NOMO-1 treated with DMSO at 0.1 percent for 48 hours (cell line): ENCODE measurements around the gene DOCK2.

Experiments
- DNase-seq: peaks from one replicate; lab custom pipeline; 2025; ENCODE audit not compliant: unreplicated experiment; lab: John Stamatoyannopoulos, UW

Gene DOCK2

GRCh38 chr5:169851321-169851850 is 214.3 kb downstream of the DOCK2 start:
- no peak for DNase-seq

GRCh38 chr5:169856571-169856970 is 219.5 kb downstream of the DOCK2 start:
- no peak for DNase-seq

GRCh38 chr5:169860585-169860984 is 223.5 kb downstream of the DOCK2 start:
- no peak for DNase-seq

GRCh38 chr5:169861433-169861832 is 224.4 kb downstream of the DOCK2 start:
- no peak for DNase-seq

- DNase-seq: no peak
Observed at GRCh38 chr5:169861934-169862333, 224.9 kb downstream of the DOCK2 start.

- DNase-seq: no peak
Observed at GRCh38 chr5:169862391-169862811, 225.3 kb downstream of the DOCK2 start.

GRCh38 chr5:169864483-169864882 is 227.4 kb downstream of the DOCK2 start:
- no peak for DNase-seq

- DNase-seq: no peak
Observed at GRCh38 chr5:169867347-169867746, 230.3 kb downstream of the DOCK2 start.

- no peak for DNase-seq
Observed at GRCh38 chr5:169869066-169869465, 232.0 kb downstream of the DOCK2 start.

- DNase-seq: no peak
Observed at GRCh38 chr5:169870211-169870610, 233.1 kb downstream of the DOCK2 start.

GRCh38 chr5:169871826-169872490 is 234.9 kb downstream of the DOCK2 start:
- no peak for DNase-seq

- DNase-seq: peak; percentile 77
Observed at GRCh38 chr5:169873642-169874041, 236.6 kb downstream of the DOCK2 start.

- peak; percentile 52 for DNase-seq
Observed at GRCh38 chr5:169874621-169875020, 237.5 kb downstream of the DOCK2 start.

GRCh38 chr5:169875091-169875728 is 238.1 kb downstream of the DOCK2 start:
- DNase-seq: peak; percentile 86

- no peak for DNase-seq
Observed at GRCh38 chr5:169875731-169876130, 238.7 kb downstream of the DOCK2 start.

- DNase-seq: peak; percentile 1
Observed at GRCh38 chr5:169876386-169876785, 239.3 kb downstream of the DOCK2 start.

GRCh38 chr5:169880012-169880663 is 243.1 kb downstream of the DOCK2 start:
- peak; percentile 73 for DNase-seq

GRCh38 chr5:169880785-169881184 is 243.7 kb downstream of the DOCK2 start:
- no peak for DNase-seq

- DNase-seq: peak; percentile 2
Observed at GRCh38 chr5:169881702-169882303, 244.7 kb downstream of the DOCK2 start.

GRCh38 chr5:169886033-169886432 is 249.0 kb downstream of the DOCK2 start:
- DNase-seq: no peak

GRCh38 chr5:169886677-169887076 is 249.6 kb downstream of the DOCK2 start:
- DNase-seq: no peak

- no peak for DNase-seq
Observed at GRCh38 chr5:169889572-169889971, 252.5 kb downstream of the DOCK2 start.
